NCI-H526 (cell line): ENCODE results near the gene RAPSN.

Experiments
- DNase-seq, 2 experiments: peaks; one replicate each; lab custom pipeline; 2025; lab: John Stamatoyannopoulos, UW

RAPSN gene

GRCh38 chr11:47466201-47466600 is 17.3 kb upstream of the RAPSN start:
- DNase-seq = no peak

- DNase-seq = peak in 1 of 2 experiments; percentile 17
These were observed 15.5 kb upstream of the RAPSN start for GRCh38 chr11:47464483-47464882.

- no peak for DNase-seq
These were observed 12.9 kb upstream of the RAPSN start for GRCh38 chr11:47461876-47462275.

GRCh38 chr11:47460571-47461235 is 11.8 kb upstream of the RAPSN start:
- no peak for DNase-seq

- DNase-seq = peak; percentile 71 to 92
These were observed 5.3 kb upstream of the RAPSN start for GRCh38 chr11:47454258-47454671.

GRCh38 chr11:47453365-47453764 is 4.4 kb upstream of the RAPSN start:
- no peak for DNase-seq

GRCh38 chr11:47451990-47452389 is 3.1 kb upstream of the RAPSN start:
- no peak for DNase-seq

GRCh38 chr11:47451436-47451835 is 2.5 kb upstream of the RAPSN start:
- DNase-seq = no peak

- no peak for DNase-seq
These were observed 605 bp upstream of the RAPSN start for GRCh38 chr11:47449541-47449940.

- no peak for DNase-seq
These were observed 1.0 kb downstream of the RAPSN start for GRCh38 chr11:47447906-47448305.

GRCh38 chr11:47446833-47447232 is 2.1 kb downstream of the RAPSN start:
- no peak for DNase-seq

GRCh38 chr11:47445840-47446239 is 3.1 kb downstream of the RAPSN start:
- DNase-seq = no peak

GRCh38 chr11:47443817-47444216 is 5.1 kb downstream of the RAPSN start:
- DNase-seq = no peak

- peak; percentile 45 to 75 for DNase-seq
These were observed 5.8 kb downstream of the RAPSN start for GRCh38 chr11:47443028-47443700.

GRCh38 chr11:47442514-47442913 is 6.4 kb downstream of the RAPSN start:
- no peak for DNase-seq

GRCh38 chr11:47441421-47441820 is 7.5 kb downstream of the RAPSN start:
- DNase-seq = no peak

GRCh38 chr11:47440054-47440476 is 8.9 kb downstream of the RAPSN start:
- no peak for DNase-seq

GRCh38 chr11:47438721-47439120 is 10.2 kb downstream of the RAPSN start:
- no peak for DNase-seq

- peak in 1 of 2 experiments; percentile 32 for DNase-seq
These were observed 11.1 kb downstream of the RAPSN start for GRCh38 chr11:47437746-47438418.

GRCh38 chr11:47437218-47437745 is 11.7 kb downstream of the RAPSN start:
- DNase-seq = no peak

- DNase-seq = no peak
These were observed 12.2 kb downstream of the RAPSN start for GRCh38 chr11:47436726-47437125.

GRCh38 chr11:47435687-47436086 is 13.2 kb downstream of the RAPSN start:
- no peak for DNase-seq
